Fibroblast of mammary gland (primary cell): ENCODE results near the gene CCDC137.

Source experiments
- DNase-seq: peaks from one replicate; pipeline ENCODE4 v3.0.0-alpha.2; 2010; ENCODE audit warnings: low read depth
- H3K4me3 ChIP-seq: 2 replicates; pipeline ENCODE4 v1.5.1; 2011; ENCODE audit warnings: low read depth, mild to moderate bottlenecking, low read length, moderate library complexity; ENCODE audit not compliant: control insufficient read depth
- TF ChIP-seq, protein P1 (sequence below): conservative IDR thresholded peaks from 2 replicates; pipeline ENCODE4 v1.5.1; 2011; ENCODE audit warnings: low read depth, low read length, inconsistent platforms; ENCODE audit not compliant: control insufficient read depth, insufficient read depth

The CCDC137 gene

DNA sequence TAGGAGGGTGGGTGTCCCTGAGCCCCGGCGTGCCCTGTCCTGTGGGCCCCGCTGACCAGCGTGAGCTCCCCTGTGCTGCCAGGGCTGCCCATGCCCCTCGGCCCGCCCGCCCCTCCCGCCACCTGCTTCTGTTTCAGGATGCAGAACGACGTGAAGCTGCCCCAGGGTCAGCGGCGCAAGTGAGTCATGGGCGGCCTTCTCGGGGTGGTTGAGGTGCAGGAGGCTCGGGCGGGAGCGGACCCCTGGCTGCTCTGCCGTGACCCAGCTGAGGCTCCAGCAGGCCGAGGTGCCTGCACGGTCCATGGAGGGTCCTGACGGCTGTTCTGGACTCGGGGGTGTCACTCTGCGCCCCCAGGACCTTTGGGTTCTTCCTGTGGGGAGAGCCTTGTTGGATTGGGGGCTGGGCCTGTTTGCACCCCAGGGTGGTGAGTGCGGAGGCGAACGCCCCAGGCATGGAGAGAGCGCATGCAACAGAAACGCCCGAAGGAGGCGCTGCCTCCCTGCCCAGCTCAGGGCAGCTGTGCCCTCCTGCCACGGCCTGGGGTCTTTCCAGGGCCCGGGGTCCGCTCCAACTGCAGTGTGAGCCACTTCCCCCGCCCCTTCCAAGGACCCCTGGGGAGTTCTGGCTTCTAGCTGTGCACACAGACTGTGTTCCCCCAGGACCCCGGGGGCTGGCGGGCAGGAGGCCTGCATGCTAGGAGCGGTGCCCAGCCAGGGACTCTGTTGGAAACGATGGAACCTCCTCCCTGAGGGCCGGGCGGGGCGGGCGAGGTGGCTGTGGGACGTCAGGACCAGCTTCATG, 49.5 kb downstream of the CCDC137 start:
- DNase-seq: no peak
- no peak overlapping the region for H3K4me3 ChIP-seq
- TF ChIP-seq, protein P1, sequence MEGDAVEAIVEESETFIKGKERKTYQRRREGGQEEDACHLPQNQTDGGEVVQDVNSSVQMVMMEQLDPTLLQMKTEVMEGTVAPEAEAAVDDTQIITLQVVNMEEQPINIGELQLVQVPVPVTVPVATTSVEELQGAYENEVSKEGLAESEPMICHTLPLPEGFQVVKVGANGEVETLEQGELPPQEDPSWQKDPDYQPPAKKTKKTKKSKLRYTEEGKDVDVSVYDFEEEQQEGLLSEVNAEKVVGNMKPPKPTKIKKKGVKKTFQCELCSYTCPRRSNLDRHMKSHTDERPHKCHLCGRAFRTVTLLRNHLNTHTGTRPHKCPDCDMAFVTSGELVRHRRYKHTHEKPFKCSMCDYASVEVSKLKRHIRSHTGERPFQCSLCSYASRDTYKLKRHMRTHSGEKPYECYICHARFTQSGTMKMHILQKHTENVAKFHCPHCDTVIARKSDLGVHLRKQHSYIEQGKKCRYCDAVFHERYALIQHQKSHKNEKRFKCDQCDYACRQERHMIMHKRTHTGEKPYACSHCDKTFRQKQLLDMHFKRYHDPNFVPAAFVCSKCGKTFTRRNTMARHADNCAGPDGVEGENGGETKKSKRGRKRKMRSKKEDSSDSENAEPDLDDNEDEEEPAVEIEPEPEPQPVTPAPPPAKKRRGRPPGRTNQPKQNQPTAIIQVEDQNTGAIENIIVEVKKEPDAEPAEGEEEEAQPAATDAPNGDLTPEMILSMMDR: no peak

DNA sequence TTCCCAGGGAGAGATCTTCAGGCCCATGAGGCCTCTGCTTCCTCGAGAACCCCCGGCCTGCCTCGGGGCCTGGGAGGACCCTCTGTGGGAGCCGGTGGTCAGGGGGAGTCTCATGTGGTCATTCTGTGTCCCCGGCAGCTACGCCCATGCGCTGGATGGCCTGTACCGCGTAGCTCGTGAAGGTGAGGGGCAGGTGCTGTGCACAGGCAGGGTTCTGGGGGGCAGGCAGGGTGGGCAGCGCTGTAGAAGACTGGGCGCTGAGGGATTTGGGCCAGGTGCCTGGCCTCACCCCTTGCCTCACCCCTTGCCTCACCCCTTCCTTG, 50.1 kb downstream of the CCDC137 start:
- DNase-seq: no peak
- TF ChIP-seq, protein P1: no peak
- H3K4me3 ChIP-seq: no peak overlapping the region

DNA sequence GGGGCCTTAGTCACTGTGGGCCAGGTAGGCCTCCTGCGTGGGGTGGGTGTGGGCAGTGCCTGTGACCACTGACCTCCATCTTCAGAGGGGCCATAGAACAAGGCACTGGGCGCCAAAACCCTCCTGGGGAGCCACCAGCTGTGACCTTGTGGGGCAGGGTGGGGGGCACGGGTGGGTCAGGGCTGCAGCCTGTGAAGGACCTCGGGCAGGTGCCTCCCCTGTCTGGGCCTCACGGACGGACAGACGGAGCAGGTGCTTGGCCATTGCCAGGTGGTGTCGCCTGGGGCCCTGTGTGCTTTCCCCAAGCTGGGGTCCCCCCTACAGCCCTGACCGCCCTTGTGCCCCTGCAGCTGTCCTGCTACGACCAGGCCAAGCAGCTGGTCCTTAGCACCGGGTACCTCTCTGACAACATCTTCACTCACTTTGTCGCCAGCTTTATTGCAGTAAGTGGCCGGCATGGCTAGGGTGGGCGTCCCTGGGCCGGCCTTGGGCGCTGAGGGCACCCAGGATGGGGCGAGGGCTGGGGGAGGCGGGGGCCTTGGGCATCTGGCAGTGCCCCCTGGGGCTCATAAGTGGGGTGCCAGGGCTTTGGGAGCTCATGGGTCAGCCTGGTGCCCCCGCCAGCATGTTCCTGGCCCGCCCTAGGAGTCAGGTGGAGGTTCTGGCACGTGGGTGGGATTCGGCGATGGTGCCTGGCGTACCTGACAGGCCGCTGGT, 50.7 kb downstream of the CCDC137 start:
- TF ChIP-seq, protein P1: no peak

GRCh38 chr17:81717766-81718089, 51.2 kb downstream of the CCDC137 start:
- TF ChIP-seq, protein P1: no peak
- no peak for DNase-seq
- no peak overlapping the region for H3K4me3 ChIP-seq

More for the DNA sequence above, 50.7 kb downstream of the CCDC137 start:
- no peak for DNase-seq
- no peak overlapping the region for H3K4me3 ChIP-seq

- H3K4me3 ChIP-seq: no peak overlapping the region
- DNase-seq: no peak
- TF ChIP-seq, protein P1: no peak
These were observed 53.1 kb downstream of the CCDC137 start for GRCh38 chr17:81719410-81720266.

- no peak for DNase-seq
- TF ChIP-seq, protein P1: no peak
- no peak overlapping the region for H3K4me3 ChIP-seq
These were observed 53.9 kb downstream of the CCDC137 start for GRCh38 chr17:81720267-81721071.
